ENCODE data around the gene CABS1.

The CABS1 gene

DNA sequence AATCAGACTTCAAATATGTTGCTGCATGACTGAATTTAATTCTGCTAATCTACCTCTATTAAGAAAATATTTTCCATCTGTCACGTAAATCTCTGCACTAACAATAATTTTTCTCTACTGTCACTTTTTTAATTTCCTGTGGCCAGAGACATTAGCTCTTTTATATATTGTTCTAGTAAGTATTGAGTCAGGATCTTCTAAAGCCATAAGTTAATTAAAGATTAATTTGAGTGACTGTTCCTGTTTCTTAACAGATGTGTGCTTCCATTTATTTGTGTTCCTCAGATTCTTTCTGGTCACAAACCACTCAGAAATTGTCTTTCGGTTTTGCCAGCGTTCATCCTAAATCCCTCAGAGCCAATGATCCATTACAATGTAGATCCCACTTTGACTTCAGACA, 45.8 kb downstream of the CABS1 start:
- FAIRE-seq (no peak), DNase-seq (ENCODE audit: insufficient read length, low spot score) (no peak)

DNA sequence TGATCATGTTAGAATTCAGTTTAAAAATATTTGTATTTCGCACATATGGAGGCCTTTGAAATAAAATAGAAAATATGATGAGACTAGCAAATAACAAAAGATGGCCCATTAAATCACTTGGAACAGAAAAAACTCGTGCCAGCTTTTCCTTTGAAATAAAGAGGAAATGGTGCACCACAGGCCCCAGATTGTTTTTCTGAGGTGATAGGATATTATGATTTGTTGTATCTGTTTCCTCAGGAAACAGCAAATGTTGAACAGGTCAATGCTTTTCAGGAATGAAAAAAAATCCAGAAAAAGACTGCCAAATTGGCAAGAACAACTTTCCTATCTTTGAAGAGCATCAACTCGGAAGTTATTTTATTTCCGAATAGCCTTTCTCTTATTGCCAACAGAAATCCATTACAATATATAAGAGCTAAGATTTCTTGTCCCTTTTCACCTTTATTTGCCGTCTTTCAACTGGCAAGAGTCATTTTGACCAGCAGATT, 48.0 kb downstream of the CABS1 start, which contains the start of gene SMR3B:
Gene SMR3B, plus strand, starts transcription at position 441 of the 491 bp plus-strand sequence. CDS start 1,380 bp downstream, outside the sequence.
- FAIRE-seq, result no peak
- DNase-seq (ENCODE audit: insufficient read length, low spot score), result no peak

Data from HTR-8/SVneo (cell line).